ENCODE measurements around the gene IL22RA1.

IL22RA1 gene

GRCh38 chr1:24180676-24181075 is 37.7 kb upstream of the IL22RA1 start:
- H3K27me3 ChIP-seq (ENCODE audit: control insufficient read depth in 1 of 2, insufficient read depth in 2 of 2, low read length in 2 of 2): no peaks in the 10 kb centered on the region
- H3K36me3 ChIP-seq (ENCODE audit: insufficient read depth, low read length): no peaks in the 10 kb centered on the region
- no peaks in the 10 kb centered on the region for H3K4me1 ChIP-seq (ENCODE audit: insufficient read depth, low read length)
- H3K27ac ChIP-seq (ENCODE audit: low read depth, low read length): no peak overlapping the region
- H3K4me3 ChIP-seq (ENCODE audit: low read depth in 1 of 2, low read length in 2 of 2): no peak overlapping the region
- no peaks in the 10 kb centered on the region for H3K9me3 ChIP-seq (ENCODE audit: low read length)
- H3K9ac ChIP-seq (ENCODE audit: low read length): no peak overlapping the region

GRCh38 chr1:24179251-24179840 is 36.4 kb upstream of the IL22RA1 start:
- Histone ChIP-seq H3K27ac (ENCODE audit: low read depth, low read length) (no peak overlapping the region), H3K9me3 (ENCODE audit: low read length) (no peaks in the 10 kb centered on the region), H3K4me3 (ENCODE audit: low read depth in 1 of 2, low read length in 2 of 2) (no peak overlapping the region), H3K27me3 (ENCODE audit: control insufficient read depth in 1 of 2, insufficient read depth in 2 of 2, low read length in 2 of 2) (no peaks in the 10 kb centered on the region), H3K36me3 (ENCODE audit: insufficient read depth, low read length) (no peaks in the 10 kb centered on the region), H3K4me1 (ENCODE audit: insufficient read depth, low read length) (no peaks in the 10 kb centered on the region), H3K9ac (ENCODE audit: low read length) (no peak overlapping the region)

GRCh38 chr1:24178407-24178806 is 35.5 kb upstream of the IL22RA1 start:
- Histone ChIP-seq H3K27ac (ENCODE audit: low read depth, low read length) (no peak overlapping the region), H3K9ac (ENCODE audit: low read length) (no peak overlapping the region), H3K27me3 (ENCODE audit: control insufficient read depth in 1 of 2, insufficient read depth in 2 of 2, low read length in 2 of 2) (no peaks in the 10 kb centered on the region), H3K4me3 (ENCODE audit: low read depth in 1 of 2, low read length in 2 of 2) (no peak overlapping the region), H3K9me3 (ENCODE audit: low read length) (no peaks in the 10 kb centered on the region), H3K36me3 (ENCODE audit: insufficient read depth, low read length) (no peaks in the 10 kb centered on the region), H3K4me1 (ENCODE audit: insufficient read depth, low read length) (no peaks in the 10 kb centered on the region)

- Histone ChIP-seq H3K36me3 (ENCODE audit: insufficient read depth, low read length) (no peaks in the 10 kb centered on the region), H3K27ac (ENCODE audit: low read depth, low read length) (no peak overlapping the region), H3K4me1 (ENCODE audit: insufficient read depth, low read length) (no peaks in the 10 kb centered on the region), H3K9ac (ENCODE audit: low read length) (no peak overlapping the region), H3K4me3 (ENCODE audit: low read depth in 1 of 2, low read length in 2 of 2) (no peak overlapping the region), H3K27me3 (ENCODE audit: control insufficient read depth in 1 of 2, insufficient read depth in 2 of 2, low read length in 2 of 2) (no peaks in the 10 kb centered on the region), H3K9me3 (ENCODE audit: low read length) (no peaks in the 10 kb centered on the region)
Measured at GRCh38 chr1:24177161-24177560, 34.2 kb upstream of the IL22RA1 start.

GRCh38 chr1:24175033-24175755 is 32.3 kb upstream of the IL22RA1 start:
- Histone ChIP-seq H3K4me1 (ENCODE audit: insufficient read depth, low read length) (no peaks in the 10 kb centered on the region), H3K4me3 (ENCODE audit: low read depth in 1 of 2, low read length in 2 of 2) (no peak overlapping the region), H3K27ac (ENCODE audit: low read depth, low read length) (no peak overlapping the region), H3K9ac (ENCODE audit: low read length) (no peak overlapping the region), H3K9me3 (ENCODE audit: low read length) (no peaks in the 10 kb centered on the region), H3K36me3 (ENCODE audit: insufficient read depth, low read length) (no peaks in the 10 kb centered on the region), H3K27me3 (ENCODE audit: control insufficient read depth in 1 of 2, insufficient read depth in 2 of 2, low read length in 2 of 2) (no peaks in the 10 kb centered on the region)

GRCh38 chr1:24173638-24174575 is 31.0 kb upstream of the IL22RA1 start:
- no peak overlapping the region for H3K4me3 ChIP-seq (ENCODE audit: low read depth in 1 of 2, low read length in 2 of 2)
- H3K4me1 ChIP-seq (ENCODE audit: insufficient read depth, low read length): no peaks in the 10 kb centered on the region
- no peaks in the 10 kb centered on the region for H3K9me3 ChIP-seq (ENCODE audit: low read length)
- no peaks in the 10 kb centered on the region for H3K27me3 ChIP-seq (ENCODE audit: control insufficient read depth in 1 of 2, insufficient read depth in 2 of 2, low read length in 2 of 2)
- no peak overlapping the region for H3K27ac ChIP-seq (ENCODE audit: low read depth, low read length)
- H3K36me3 ChIP-seq (ENCODE audit: insufficient read depth, low read length): no peaks in the 10 kb centered on the region
- no peak overlapping the region for H3K9ac ChIP-seq (ENCODE audit: low read length)

GRCh38 chr1:24172598-24172997 is 29.7 kb upstream of the IL22RA1 start:
- Histone ChIP-seq H3K9me3 (ENCODE audit: low read length) (no peaks in the 10 kb centered on the region), H3K36me3 (ENCODE audit: insufficient read depth, low read length) (no peaks in the 10 kb centered on the region), H3K27me3 (ENCODE audit: control insufficient read depth in 1 of 2, insufficient read depth in 2 of 2, low read length in 2 of 2) (no peaks in the 10 kb centered on the region), H3K4me1 (ENCODE audit: insufficient read depth, low read length) (no peaks in the 10 kb centered on the region), H3K4me3 (ENCODE audit: low read depth in 1 of 2, low read length in 2 of 2) (no peak overlapping the region), H3K27ac (ENCODE audit: low read depth, low read length) (no peak overlapping the region), H3K9ac (ENCODE audit: low read length) (no peak overlapping the region)

GRCh38 chr1:24169286-24169685 is 26.3 kb upstream of the IL22RA1 start:
- Histone ChIP-seq H3K9ac (ENCODE audit: low read length) (no peak overlapping the region), H3K27me3 (ENCODE audit: control insufficient read depth in 1 of 2, insufficient read depth in 2 of 2, low read length in 2 of 2) (no peaks in the 10 kb centered on the region), H3K9me3 (ENCODE audit: low read length) (no peaks in the 10 kb centered on the region), H3K27ac (ENCODE audit: low read depth, low read length) (no peak overlapping the region), H3K4me1 (ENCODE audit: insufficient read depth, low read length) (no peaks in the 10 kb centered on the region), H3K36me3 (ENCODE audit: insufficient read depth, low read length) (no peaks in the 10 kb centered on the region), H3K4me3 (ENCODE audit: low read depth in 1 of 2, low read length in 2 of 2) (no peak overlapping the region)

GRCh38 chr1:24168245-24168644 is 25.3 kb upstream of the IL22RA1 start:
- Histone ChIP-seq H3K9ac (ENCODE audit: low read length) (no peak overlapping the region), H3K27ac (ENCODE audit: low read depth, low read length) (no peak overlapping the region), H3K9me3 (ENCODE audit: low read length) (no peaks in the 10 kb centered on the region), H3K36me3 (ENCODE audit: insufficient read depth, low read length) (no peaks in the 10 kb centered on the region), H3K4me3 (ENCODE audit: low read depth in 1 of 2, low read length in 2 of 2) (no peak overlapping the region), H3K4me1 (ENCODE audit: insufficient read depth, low read length) (no peaks in the 10 kb centered on the region), H3K27me3 (ENCODE audit: control insufficient read depth in 1 of 2, insufficient read depth in 2 of 2, low read length in 2 of 2) (no peaks in the 10 kb centered on the region)

GRCh38 chr1:24167008-24167407 is 24.1 kb upstream of the IL22RA1 start:
- Histone ChIP-seq H3K27ac (ENCODE audit: low read depth, low read length) (no peak overlapping the region), H3K27me3 (ENCODE audit: control insufficient read depth in 1 of 2, insufficient read depth in 2 of 2, low read length in 2 of 2) (no peaks in the 10 kb centered on the region), H3K9me3 (ENCODE audit: low read length) (no peaks in the 10 kb centered on the region), H3K36me3 (ENCODE audit: insufficient read depth, low read length) (no peaks in the 10 kb centered on the region), H3K9ac (ENCODE audit: low read length) (no peak overlapping the region), H3K4me3 (ENCODE audit: low read depth in 1 of 2, low read length in 2 of 2) (no peak overlapping the region), H3K4me1 (ENCODE audit: insufficient read depth, low read length) (no peaks in the 10 kb centered on the region)

GRCh38 chr1:24165500-24165899 is 22.6 kb upstream of the IL22RA1 start:
- Histone ChIP-seq H3K9ac (ENCODE audit: low read length) (no peak overlapping the region), H3K4me3 (ENCODE audit: low read depth in 1 of 2, low read length in 2 of 2) (no peak overlapping the region), H3K27ac (ENCODE audit: low read depth, low read length) (no peak overlapping the region), H3K4me1 (ENCODE audit: insufficient read depth, low read length) (no peaks in the 10 kb centered on the region), H3K9me3 (ENCODE audit: low read length) (no peaks in the 10 kb centered on the region), H3K27me3 (ENCODE audit: control insufficient read depth in 1 of 2, insufficient read depth in 2 of 2, low read length in 2 of 2) (no peaks in the 10 kb centered on the region), H3K36me3 (ENCODE audit: insufficient read depth, low read length) (no peaks in the 10 kb centered on the region)

All from muscle layer of colon (tissue), 2 donors.